NT2/D1 (cell line): ENCODE data around the gene OR5K2.

Source experiments
- YY1 ChIP-seq: IDR thresholded peaks from 2 replicates; pipeline ENCODE4 v1.6.1; 2011; ENCODE audit not compliant: insufficient read length, insufficient read depth
- ZNF274 ChIP-seq: IDR thresholded peaks from 2 replicates; pipeline ENCODE4 v1.6.1; 2011; ENCODE audit warnings: mild to moderate bottlenecking, low read depth, low read length

DNA sequence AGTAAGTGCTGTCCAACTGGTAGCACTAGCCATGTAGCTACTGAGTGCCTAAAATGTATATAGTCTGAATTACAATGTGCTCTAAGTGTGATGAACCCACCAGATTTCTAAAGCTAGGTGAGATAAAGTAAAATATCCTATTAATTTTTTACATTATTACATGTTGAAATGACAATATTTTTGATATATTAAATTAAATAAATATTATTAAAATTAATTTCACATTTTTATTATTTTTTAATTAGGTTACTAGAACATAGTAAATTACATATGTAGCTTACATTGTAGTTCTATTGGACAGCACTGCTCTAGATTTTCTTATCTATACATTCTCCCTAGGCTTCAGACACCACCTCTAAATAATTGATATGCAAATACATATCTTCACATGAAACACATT, 43.7 kb upstream of the OR5K2 start:
- no peak for TF ChIP-seq YY1
- no peak for TF ChIP-seq ZNF274
